Common myeloid progenitor, CD34-positive (primary cell): ENCODE measurements around the gene CLHC1.

Experiments
- CTCF ChIA-PET: fragments of 350-600 bp; sonication (Branson Sonifier 250); formaldehyde crosslinking; loops from one replicate; lab custom pipeline; 2021; ENCODE audit warnings: antibody characterized with exemption; lab: Charles Lee
- POLR2A ChIA-PET: fragments of 350-600 bp; sonication (Branson Sonifier 250); formaldehyde crosslinking; loops from one replicate; lab custom pipeline; 2021; ENCODE audit warnings: antibody characterized with exemption; lab: Charles Lee
- DNase-seq, 3 donors: peaks; one replicate each; pipeline versions ENCODE4 v3.0.0 to v3.0.0-alpha.2; 2013
- H3K27ac ChIP-seq, 2 experiments: 1 replicate in 1 of 2; 2 replicates in 1 of 2; pipeline ENCODE4 v1.7.0; 2013; ENCODE audit warnings: inconsistent platforms in 2 of 2, low read length in 2 of 2, mild to moderate bottlenecking in 2 of 2, low read depth in 1 of 2, moderate library complexity in 1 of 2; ENCODE audit not compliant: severe bottlenecking in 2 of 2, insufficient read depth in 1 of 2, poor library complexity in 1 of 2
- H3K27me3 ChIP-seq, 5 experiments: replicated peaks in 2 of 5; 1 replicate in 3 of 5; 2 replicates in 2 of 5; pipeline versions ENCODE4 v1.6.1 to v1.7.0; 2013; ENCODE audit warnings: low read length in 4 of 5, mild to moderate bottlenecking in 2 of 5, moderate library complexity in 2 of 5, inconsistent platforms in 1 of 5; ENCODE audit not compliant: insufficient read depth in 5 of 5, control insufficient read depth in 4 of 5
- H3K36me3 ChIP-seq, 4 experiments: 1 replicate in 2 of 4; 2 replicates in 2 of 4; pipeline versions ENCODE4 v1.6.1 to v1.7.0; 2013; ENCODE audit warnings: low read length in 3 of 4, control low read depth in 1 of 4, mild to moderate bottlenecking in 1 of 4; ENCODE audit not compliant: control insufficient read depth in 4 of 4, insufficient read depth in 4 of 4
- H3K4me1 ChIP-seq, 4 experiments: 1 replicate in 3 of 4; 2 replicates in 1 of 4; pipeline versions ENCODE4 v1.6.1 to v1.7.1; 2013; ENCODE audit warnings: low read length in 3 of 4, mild to moderate bottlenecking in 3 of 4, control low read depth in 1 of 4, inconsistent platforms in 1 of 4, moderate library complexity in 1 of 4; ENCODE audit not compliant: control insufficient read depth in 4 of 4, insufficient read depth in 4 of 4; ENCODE audit errors: control extremely low read depth in 1 of 4
- H3K4me3 ChIP-seq, 7 experiments: 1 replicate in 4 of 7; 2 replicates in 3 of 7; pipeline versions ENCODE4 v1.5.1 to v1.7.0; 2013; ENCODE audit warnings: mild to moderate bottlenecking in 7 of 7, low read length in 6 of 7, moderate library complexity in 6 of 7, inconsistent platforms in 2 of 7, low read depth in 2 of 7, control low read depth in 1 of 7; ENCODE audit not compliant: insufficient read depth in 4 of 7, control insufficient read depth in 1 of 7; ENCODE audit errors: extremely low read depth in 1 of 7
- H3K9me3 ChIP-seq, 5 experiments: 1 replicate in 4 of 5; 2 replicates in 1 of 5; pipeline versions ENCODE4 v1.6.1 to v1.7.1; 2013; ENCODE audit warnings: low read length in 4 of 5, mild to moderate bottlenecking in 2 of 5, inconsistent platforms in 1 of 5, low read depth in 1 of 5, moderate library complexity in 1 of 5; ENCODE audit not compliant: control insufficient read depth in 4 of 5, insufficient read depth in 2 of 5; ENCODE audit errors: control extremely low read depth in 1 of 5
- WGBS: methylation state at CpG from one replicate; pipeline ENCODE4 v1.1.5; 2013; ENCODE audit not compliant: insufficient coverage; 5-methylcytosine and 5-hydroxymethylcytosine counted together

CLHC1 gene

GRCh38 chr2:55159037-55159651, 72.9 kb downstream of the CLHC1 start:
- Histone ChIP-seq H3K36me3 (no peaks in the 10 kb centered on the region), H3K27me3 (no peaks in the 10 kb centered on the region), H3K4me3 (no peak overlapping the region), H3K9me3 (no peaks in the 10 kb centered on the region), H3K27ac (no peak overlapping the region), H3K4me1 (peaks cover 7 to 32% (median 21%) of the 10 kb centered on the region in 4 experiments)
- CTCF ChIA-PET = interaction anchor here (0.7 to 3.3 kb wide), 2 partner anchors 9 to 15 kb away, joined by 3 to 15 read pairs; no protein-coding TSS in a partner anchor
- DNase-seq = peak in 2 of 3 donors; percentile 79 to 86
- POLR2A ChIA-PET = no interaction called here
- 10% methylated on average over 2 of the region's 4 CpGs for WGBS

GRCh38 chr2:55158111-55158814, 73.8 kb downstream of the CLHC1 start:
- H3K27ac ChIP-seq = no peak overlapping the region
- no peaks in the 10 kb centered on the region for H3K36me3 ChIP-seq
- ChIA-PET CTCF (interaction anchor here (1.4 to 3.3 kb wide), 2 partner anchors 10 to 108 kb away, joined by 4 to 15 read pairs; partner anchors contain the start of gene RTN4), POLR2A (no interaction called here)
- peaks cover 10 to 32% (median 22%) of the 10 kb centered on the region in 4 experiments for H3K4me1 ChIP-seq
- H3K9me3 ChIP-seq = no peaks in the 10 kb centered on the region
- H3K4me3 ChIP-seq = no peak overlapping the region
- H3K27me3 ChIP-seq = no peaks in the 10 kb centered on the region
- DNase-seq = no peak
- WGBS = 50% methylated on average over 4 of the region's 10 CpGs

- Histone ChIP-seq H3K36me3 (no peaks in the 10 kb centered on the region), H3K27me3 (no peaks in the 10 kb centered on the region), H3K9me3 (no peaks in the 10 kb centered on the region), H3K4me1 (peaks cover 10 to 32% (median 21%) of the 10 kb centered on the region in 4 experiments), H3K4me3 (no peak overlapping the region), H3K27ac (no peak overlapping the region)
- ChIA-PET POLR2A (no interaction called here), CTCF (interaction anchor here (1.4 to 3.3 kb wide), 3 partner anchors 10 to 107 kb away, joined by 4 to 15 read pairs (median 8); partner anchors contain the start of gene RTN4)
- DNase-seq = peak in 1 of 3 donors; percentile 51
- 92% methylated on average over 2 of the region's 2 CpGs for WGBS
Measured at GRCh38 chr2:55157474-55157884, 74.6 kb downstream of the CLHC1 start.

- POLR2A ChIA-PET = no interaction called here
- no peak overlapping the region for H3K4me3 ChIP-seq
- 51% methylated on average over 2 of the region's 2 CpGs for WGBS
- peaks cover 10 to 32% (median 21%) of the 10 kb centered on the region in 4 experiments for H3K4me1 ChIP-seq
- CTCF ChIA-PET = interaction anchor here (0.9 to 3.3 kb wide), 4 partner anchors 11 to 106 kb away, joined by 4 to 15 read pairs (median 6); partner anchors contain the start of gene RTN4
- H3K27ac ChIP-seq = no peak overlapping the region
- no peaks in the 10 kb centered on the region for H3K9me3 ChIP-seq
- no peak for DNase-seq
- no peaks in the 10 kb centered on the region for H3K36me3 ChIP-seq
- no peaks in the 10 kb centered on the region for H3K27me3 ChIP-seq
Measured at GRCh38 chr2:55156984-55157383, 75.1 kb downstream of the CLHC1 start.

- no peak for DNase-seq
- CTCF ChIA-PET = interaction anchor here (0.9 to 1.8 kb wide), 2 partner anchors 18 to 20 kb away, joined by 4 to 8 read pairs; no protein-coding TSS in a partner anchor
- no peak overlapping the region for H3K4me3 ChIP-seq
- POLR2A ChIA-PET = no interaction called here
- no peaks in the 10 kb centered on the region for H3K27me3 ChIP-seq
- no peak overlapping the region for H3K27ac ChIP-seq
- H3K36me3 ChIP-seq = no peaks in the 10 kb centered on the region
- 94% methylated on average over 2 of the region's 2 CpGs for WGBS
- no peaks in the 10 kb centered on the region for H3K9me3 ChIP-seq
- peaks cover 10 to 29% (median 20%) of the 10 kb centered on the region in 4 experiments for H3K4me1 ChIP-seq
Measured at GRCh38 chr2:55156326-55156725, 75.8 kb downstream of the CLHC1 start.

GRCh38 chr2:55155764-55156281, 76.3 kb downstream of the CLHC1 start:
- Histone ChIP-seq H3K4me1 (peaks cover 10 to 27% (median 19%) of the 10 kb centered on the region in 4 experiments), H3K36me3 (no peaks in the 10 kb centered on the region), H3K9me3 (no peaks in the 10 kb centered on the region), H3K4me3 (no peak overlapping the region), H3K27me3 (no peaks in the 10 kb centered on the region), H3K27ac (no peak overlapping the region)
- CTCF ChIA-PET = interaction anchor here (1.8 kb wide), 1 partner anchor 18 kb away, joined by 8 read pairs; no protein-coding TSS in a partner anchor
- WGBS = 100% methylated on average over 1 of the region's 1 CpG
- no peak for DNase-seq
- POLR2A ChIA-PET = no interaction called here
